Gastroesophageal sphincter (tissue), 4 donors: ENCODE measurements around the gene IL16. TPM values are rescaled to one million over a fixed set of nuclear protein-coding genes. Genes with fewer than 3 reads are reported as not detected.
"Not testable (repeated sequence)": the region's sequence is repeated elsewhere in the genome, so short reads cannot be mapped to it uniquely, and the experiment has no call there.

Source experiments
- ATAC-seq: fragments of 150-250 bp; one replicate; pipeline ENCODE4 v1.9.1; 2016; ENCODE audit warnings: mild to moderate bottlenecking, moderate library complexity
- H3K27ac ChIP-seq, 4 donors: fragments of 200-600 bp; sonication (generic) in 3 of 4; 1 replicate in 3 of 4; 2 replicates in 1 of 4; pipeline ENCODE4 v1.5.1; 2016 to 2019
- H3K27me3 ChIP-seq: fragments of 200-600 bp; sonication (generic); one replicate; pipeline ENCODE4 v1.5.1; 2019
- H3K36me3 ChIP-seq, 2 donors: fragments of 200-600 bp; sonication (generic); one replicate each; pipeline ENCODE4 v1.5.1; 2019; ENCODE audit warnings: control low read depth in 1 of 2
- H3K4me1 ChIP-seq, 3 donors: fragments of 200-600 bp; sonication (generic); 1 replicate in 2 of 3; 2 replicates in 1 of 3; pipeline ENCODE4 v1.5.1; 2016 to 2019; ENCODE audit warnings: control low read depth in 2 of 3
- H3K4me3 ChIP-seq, 2 donors: fragments of 200-600 bp; sonication (generic); one replicate each; pipeline ENCODE4 v1.5.1; 2019; ENCODE audit warnings: mild to moderate bottlenecking in 1 of 2, moderate library complexity in 1 of 2
- H3K9me3 ChIP-seq, 3 donors: fragments of 200-600 bp; sonication (generic); one replicate each; pipeline ENCODE4 v1.5.1; 2017 to 2019; ENCODE audit warnings: control low read depth in 2 of 3
- EP300 ChIP-seq: sonication (generic); formaldehyde crosslinking; IDR thresholded peaks from one replicate; pipeline ENCODE4 v1.6.1; 2017; ENCODE audit warnings: antibody characterized with exemption, mild to moderate bottlenecking
- POLR2A ChIP-seq, 2 donors: fragments of 450-650 bp; IDR thresholded peaks; one replicate each; pipeline ENCODE4 v1.6.1; 2017; ENCODE audit warnings: antibody characterized with exemption in 2 of 2, mild to moderate bottlenecking in 2 of 2, moderate library complexity in 1 of 2
- POLR2AphosphoS5 ChIP-seq: sonication (generic); formaldehyde crosslinking; IDR thresholded peaks from one replicate; pipeline ENCODE4 v1.6.1; 2017; ENCODE audit warnings: antibody characterized with exemption
- WGBS, 2 donors: methylation state at CpG; one replicate each; pipeline ENCODE4 v1.1.5; 2018; ENCODE audit warnings: low coverage in 1 of 2; 5-methylcytosine and 5-hydroxymethylcytosine counted together
- total RNA-seq, 4 donors: library from RNA; depleted of rRNA; stranded (reverse); fragments of >200 nt; gene quantifications; one replicate each; pipeline ENCODE4 v1.1.0, GENCODE V29; 2016
- TF ChIP-seq, protein P1 (sequence below), 4 experiments: fragments of 200-600 bp in 2 of 4; fragments of 450-650 bp in 2 of 4; sonication (generic) in 1 of 4; IDR thresholded peaks; one replicate each; pipeline ENCODE4 v1.5.1; 2017 to 2019; ENCODE audit warnings: antibody characterized with exemption in 4 of 4, mild to moderate bottlenecking in 2 of 4, moderate library complexity in 2 of 4

IL16 gene
- total RNA-seq, 4 donors from 2014 or later = 15.0 to 35.2 (median 23.6) TPM

DNA sequence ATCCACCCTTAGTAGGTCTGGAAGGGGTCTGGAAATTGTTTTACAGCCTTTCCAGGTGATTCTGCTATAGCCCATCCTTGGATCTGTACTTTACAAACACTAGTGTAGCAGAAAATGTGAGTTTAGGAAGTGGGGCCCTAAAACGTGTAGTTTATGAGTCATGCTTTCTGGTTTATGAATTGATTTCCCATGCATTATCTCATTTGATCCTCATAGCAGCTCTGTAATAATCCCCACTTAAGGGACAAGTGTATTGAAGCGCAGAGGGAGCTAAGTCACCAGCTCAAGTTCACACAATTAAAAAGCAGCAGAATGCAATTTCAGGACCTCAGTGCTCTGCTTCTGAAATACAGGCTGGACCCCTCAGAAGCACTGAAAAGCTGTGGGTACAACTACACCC, 149.9 kb downstream of the IL16 start:
- Histone ChIP-seq H3K4me1 (no peaks in the 10 kb centered on the region), H3K27me3 (no peaks in the 10 kb centered on the region), H3K9me3 (no peaks in the 10 kb centered on the region), H3K36me3 (no peaks in the 10 kb centered on the region), H3K4me3 (no peak overlapping the region), H3K27ac (no peak overlapping the region)
- ATAC-seq = no peak
- TF ChIP-seq POLR2AphosphoS5 = no peak
- TF ChIP-seq EP300 = no peak
- TF ChIP-seq, protein P1, sequence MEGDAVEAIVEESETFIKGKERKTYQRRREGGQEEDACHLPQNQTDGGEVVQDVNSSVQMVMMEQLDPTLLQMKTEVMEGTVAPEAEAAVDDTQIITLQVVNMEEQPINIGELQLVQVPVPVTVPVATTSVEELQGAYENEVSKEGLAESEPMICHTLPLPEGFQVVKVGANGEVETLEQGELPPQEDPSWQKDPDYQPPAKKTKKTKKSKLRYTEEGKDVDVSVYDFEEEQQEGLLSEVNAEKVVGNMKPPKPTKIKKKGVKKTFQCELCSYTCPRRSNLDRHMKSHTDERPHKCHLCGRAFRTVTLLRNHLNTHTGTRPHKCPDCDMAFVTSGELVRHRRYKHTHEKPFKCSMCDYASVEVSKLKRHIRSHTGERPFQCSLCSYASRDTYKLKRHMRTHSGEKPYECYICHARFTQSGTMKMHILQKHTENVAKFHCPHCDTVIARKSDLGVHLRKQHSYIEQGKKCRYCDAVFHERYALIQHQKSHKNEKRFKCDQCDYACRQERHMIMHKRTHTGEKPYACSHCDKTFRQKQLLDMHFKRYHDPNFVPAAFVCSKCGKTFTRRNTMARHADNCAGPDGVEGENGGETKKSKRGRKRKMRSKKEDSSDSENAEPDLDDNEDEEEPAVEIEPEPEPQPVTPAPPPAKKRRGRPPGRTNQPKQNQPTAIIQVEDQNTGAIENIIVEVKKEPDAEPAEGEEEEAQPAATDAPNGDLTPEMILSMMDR (IDR thresholded peaks at IDR 0.05) = no peak
- TF ChIP-seq POLR2A (IDR thresholded peaks at IDR 0.05) = no peak
- WGBS, 2 donors = 50% methylated on average over 2 of the region's 2 CpGs; no CpG with 5 or more reads in 1 of the 2 donors

DNA sequence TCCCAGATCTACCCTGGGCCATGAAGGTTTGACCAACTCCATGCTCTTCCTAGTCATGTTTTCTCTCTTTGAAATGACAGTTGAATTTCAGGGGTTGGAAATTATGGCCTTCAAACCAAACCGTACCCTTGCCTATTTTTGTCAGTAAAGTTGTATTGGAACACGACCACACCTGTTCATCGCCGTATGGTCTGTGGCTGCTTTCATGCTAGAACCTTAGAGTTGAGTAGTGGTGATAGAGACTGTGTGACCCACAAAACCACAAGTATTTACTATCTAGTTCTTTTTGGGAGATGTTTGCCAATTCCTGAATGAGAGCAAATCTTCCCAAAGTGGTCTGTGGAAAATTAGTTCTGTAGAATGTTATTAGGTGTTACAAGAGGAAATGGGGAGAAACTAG, 151.2 kb downstream of the IL16 start:
- Histone ChIP-seq H3K27me3 (no peaks in the 10 kb centered on the region), H3K36me3 (no peaks in the 10 kb centered on the region), H3K27ac (no peak overlapping the region), H3K9me3 (no peaks in the 10 kb centered on the region), H3K4me3 (no peak overlapping the region), H3K4me1 (no peaks in the 10 kb centered on the region)
- 100% methylated on average over 3 to 4 of the region's 4 CpGs for WGBS, 2 donors
- TF ChIP-seq, protein P1 (IDR thresholded peaks at IDR 0.05) = no peak
- TF ChIP-seq EP300 = no peak
- no peak for TF ChIP-seq POLR2A (IDR thresholded peaks at IDR 0.05)
- no peak for TF ChIP-seq POLR2AphosphoS5
- ATAC-seq = no peak

DNA sequence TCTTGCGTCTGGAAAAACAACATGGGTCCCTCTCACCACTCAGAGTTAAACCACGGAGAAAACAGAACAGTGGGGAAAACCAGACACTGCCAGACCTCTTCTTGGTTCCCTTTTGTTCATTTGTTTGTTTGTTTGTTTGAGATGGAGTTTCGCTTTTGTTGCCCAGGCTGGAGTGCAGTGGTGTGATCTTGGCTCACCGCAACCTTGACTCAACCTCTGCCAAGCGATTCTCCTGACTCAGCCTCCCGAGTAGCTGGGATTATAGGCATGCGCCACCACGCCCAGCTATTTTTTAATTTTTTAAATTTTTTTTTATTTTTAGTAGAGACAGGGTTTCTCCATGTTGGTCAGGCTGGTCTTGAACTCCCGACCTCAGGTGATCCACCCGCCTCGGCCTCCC, 152.0 kb downstream of the IL16 start:
- not testable (repeated sequence) for H3K36me3 ChIP-seq, H3K4me3 ChIP-seq, H3K9me3 ChIP-seq, ATAC-seq, H3K27ac ChIP-seq, H3K4me1 ChIP-seq, H3K27me3 ChIP-seq
- WGBS, 2 donors = 83 to 89% methylated on average over 5 to 11 of the region's 11 CpGs

DNA sequence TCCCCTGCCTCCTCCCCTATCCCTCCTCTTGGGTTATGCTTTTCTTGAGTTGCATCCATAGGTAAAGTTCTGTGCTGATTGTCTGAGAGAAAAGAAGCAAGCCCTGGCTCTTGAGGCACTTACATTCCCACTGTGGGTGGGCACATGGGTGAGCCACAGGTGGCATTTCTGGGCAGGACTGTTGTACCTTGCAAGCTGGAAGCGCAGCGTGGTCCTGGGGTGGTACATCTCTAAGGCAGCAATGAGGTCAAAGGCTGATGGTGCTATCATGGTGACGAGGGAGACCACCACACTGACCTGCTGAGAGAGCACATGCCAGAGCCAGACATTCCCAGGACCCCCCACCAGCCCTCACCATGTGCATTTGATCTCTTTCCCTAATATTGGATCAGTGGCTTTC, 152.6 kb downstream of the IL16 start:
- TF ChIP-seq EP300 (no peak), POLR2AphosphoS5 (no peak), POLR2A (IDR thresholded peaks at IDR 0.05) (no peak)
- TF ChIP-seq, protein P1 (IDR thresholded peaks at IDR 0.05) = no peak
- no peaks in the 10 kb centered on the region for H3K9me3 ChIP-seq
- 80 to 100% methylated on average over 1 to 2 of the region's 3 CpGs for WGBS, 2 donors
- no peaks in the 10 kb centered on the region for H3K27me3 ChIP-seq
- H3K4me3 ChIP-seq = no peak overlapping the region
- no peaks in the 10 kb centered on the region for H3K4me1 ChIP-seq
- no peak overlapping the region for H3K27ac ChIP-seq
- no peaks in the 10 kb centered on the region for H3K36me3 ChIP-seq
- no peak for ATAC-seq

DNA sequence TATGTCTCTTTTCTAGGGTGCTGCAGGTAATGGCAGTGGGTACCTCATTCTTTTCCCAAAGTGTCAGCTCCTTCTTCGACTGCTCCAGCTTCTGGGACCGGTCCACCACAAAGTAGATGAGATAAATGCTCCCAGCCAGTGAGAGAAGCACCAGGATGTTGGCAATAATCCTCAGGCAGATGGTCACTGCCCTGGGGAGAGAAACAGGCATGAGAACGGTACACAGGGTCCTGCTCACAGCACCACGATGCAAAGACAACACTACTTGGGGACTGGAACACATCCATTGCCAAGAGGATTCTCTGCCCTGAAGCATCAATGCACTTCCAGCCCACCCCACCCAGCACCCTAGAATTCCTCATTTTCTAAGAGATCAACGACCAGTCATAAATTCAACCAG, 155.0 kb downstream of the IL16 start:
- WGBS, 2 donors = 47 to 60% methylated on average over 1 to 2 of the region's 5 CpGs
- ATAC-seq = no peak
- Histone ChIP-seq H3K27ac (no peak overlapping the region), H3K4me3 (no peak overlapping the region), H3K4me1 (no peaks in the 10 kb centered on the region), H3K9me3 (no peaks in the 10 kb centered on the region), H3K27me3 (no peaks in the 10 kb centered on the region), H3K36me3 (no peaks in the 10 kb centered on the region)
- TF ChIP-seq POLR2A (IDR thresholded peaks at IDR 0.05) (no peak), EP300 (no peak), POLR2AphosphoS5 (no peak)
- TF ChIP-seq, protein P1 (IDR thresholded peaks at IDR 0.05) = no peak
